Kidney capillary endothelial cell (primary cell): ENCODE data around the gene WLS.
"Not testable (repeated sequence)": the region's sequence is repeated elsewhere in the genome, so short reads cannot be mapped to it uniquely, and the experiment has no call there.

Experiments
- DNase-seq: peaks from one replicate; pipeline ENCODE4 v3.0.0-alpha.2; 2018; ENCODE audit warnings: low spot score

WLS gene

GRCh38 chr1:68232289-68233148, at the start of gene WLS:
Gene WLS (minus strand): TSS chr1:68232523. CDS start chr1:68232299, 224 bp downstream.
- peak; percentile 31 for DNase-seq

- no peak for DNase-seq
Measured at GRCh38 chr1:68280286-68280685, 48.0 kb upstream of the WLS start.

GRCh38 chr1:68279846-68280245, 47.5 kb upstream of the WLS start:
- DNase-seq: no peak

GRCh38 chr1:68278221-68278620, 45.9 kb upstream of the WLS start:
- DNase-seq: no peak

DNA sequence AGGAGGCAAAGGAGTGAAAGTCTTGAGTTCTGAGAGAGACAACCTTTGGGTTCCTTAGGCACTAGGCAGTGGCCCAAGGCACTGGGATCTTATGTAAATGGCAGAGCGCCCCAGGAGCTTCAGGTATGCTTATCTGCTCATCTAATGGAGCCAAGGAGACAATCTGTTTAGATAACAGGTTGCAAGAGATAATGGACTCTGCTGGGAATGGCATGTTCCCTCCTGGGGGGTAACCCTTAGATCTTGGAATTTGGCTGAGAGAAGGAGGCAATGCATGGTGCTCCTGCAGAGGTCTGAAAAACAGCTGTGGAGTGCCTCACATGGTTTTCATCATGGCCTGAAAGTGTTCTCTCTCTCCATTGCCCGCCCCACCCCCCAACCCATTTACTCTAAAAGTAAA, 44.1 kb upstream of the WLS start:
- DNase-seq: no peak

GRCh38 chr1:68273530-68273929, 41.2 kb upstream of the WLS start:
- DNase-seq: no peak

GRCh38 chr1:68271596-68271995, 39.3 kb upstream of the WLS start:
- DNase-seq: no peak

- DNase-seq: no peak
Measured at GRCh38 chr1:68270951-68271350, 38.6 kb upstream of the WLS start.

GRCh38 chr1:68269637-68270430, 37.5 kb upstream of the WLS start:
- no peak for DNase-seq

- no peak for DNase-seq
Measured at GRCh38 chr1:68268896-68269483, 36.7 kb upstream of the WLS start.

DNA sequence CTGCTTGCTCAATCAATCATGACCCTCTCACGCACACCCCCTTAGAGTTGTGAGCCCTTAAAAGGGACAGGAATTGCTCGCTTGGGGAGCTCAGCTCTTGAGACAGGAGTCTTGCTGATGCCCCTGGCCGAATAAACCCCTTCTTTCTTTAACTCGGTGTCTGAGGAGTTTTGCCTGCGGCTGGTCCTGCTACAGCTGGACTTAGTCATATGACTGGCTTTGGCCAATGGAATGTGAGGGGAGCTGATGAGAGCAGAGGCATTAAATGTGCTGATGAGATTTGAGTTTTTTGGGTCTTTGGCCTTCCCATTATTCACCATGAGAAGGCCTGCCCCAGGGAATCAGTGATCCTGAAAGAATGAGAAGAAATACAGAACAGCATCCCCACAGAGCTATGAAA, 24.5 kb upstream of the WLS start:
- not testable (repeated sequence) for DNase-seq

DNA sequence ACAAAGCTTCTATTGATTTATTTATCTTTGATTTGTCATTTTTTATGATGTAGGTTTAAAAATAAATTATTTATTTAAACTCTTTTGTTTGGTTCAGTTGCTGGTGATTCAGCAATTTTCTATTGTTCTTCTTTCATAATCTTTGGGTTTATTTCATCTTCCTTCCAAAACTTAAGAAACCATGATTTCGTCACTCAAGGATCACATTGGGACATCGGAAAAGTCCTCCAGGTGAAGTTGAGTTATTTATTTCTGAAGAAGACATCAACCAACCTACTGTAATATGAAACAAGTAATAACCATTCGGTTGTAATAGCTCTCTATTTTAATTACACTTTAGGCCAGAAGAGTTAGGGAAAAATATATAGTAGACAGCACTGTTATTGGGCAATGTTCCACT, 23.0 kb upstream of the WLS start:
- no peak for DNase-seq

DNA sequence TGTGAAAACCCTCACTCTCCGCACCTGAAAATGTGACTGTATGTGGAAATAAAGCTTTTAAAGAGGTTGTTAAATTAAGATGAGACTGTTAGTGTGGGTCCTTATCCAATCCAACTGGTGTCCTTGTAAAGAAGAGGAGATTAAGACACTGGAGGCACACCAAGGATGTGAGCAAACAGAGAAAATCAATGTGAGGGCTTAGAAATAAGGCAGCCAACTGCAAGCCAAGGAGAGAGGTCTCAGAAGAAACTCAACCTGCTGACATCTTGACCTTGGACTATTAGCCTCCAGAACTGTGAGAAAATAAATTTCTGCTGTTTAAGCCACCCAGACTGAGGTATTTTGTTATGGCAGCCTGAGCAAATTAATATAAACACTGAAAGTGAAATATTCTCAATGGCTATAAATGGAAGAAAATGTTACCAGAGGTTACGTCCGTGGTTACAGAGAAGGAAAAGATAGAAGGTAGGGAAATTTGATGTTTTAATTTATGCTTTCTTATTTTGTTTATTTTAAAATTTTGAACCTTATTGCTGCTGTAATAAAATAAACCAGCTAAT, 22.4 kb upstream of the WLS start:
- DNase-seq: no peak

DNA sequence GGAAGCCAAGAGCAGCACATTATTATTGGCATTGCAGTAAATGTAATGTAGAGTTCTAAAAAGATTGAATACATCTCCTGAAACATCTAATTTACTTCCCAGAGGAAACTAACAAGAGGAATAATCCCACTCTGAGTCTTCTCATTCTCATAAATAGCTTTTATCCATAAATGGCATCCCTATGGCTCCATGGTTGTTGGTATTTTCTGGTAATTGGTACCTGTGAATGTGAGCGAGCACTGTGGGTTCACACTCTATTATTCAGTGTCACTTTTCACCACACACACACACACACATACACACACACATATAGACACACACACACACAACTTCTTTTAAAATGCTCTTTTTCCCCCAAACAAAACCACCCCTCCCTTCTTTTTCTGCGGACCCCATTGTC, 4.7 kb upstream of the WLS start:
- no peak for DNase-seq

GRCh38 chr1:68234094-68234493, 1.8 kb upstream of the WLS start:
- DNase-seq: no peak

GRCh38 chr1:68233202-68233601, 879 bp upstream of the WLS start:
- no peak for DNase-seq

DNA sequence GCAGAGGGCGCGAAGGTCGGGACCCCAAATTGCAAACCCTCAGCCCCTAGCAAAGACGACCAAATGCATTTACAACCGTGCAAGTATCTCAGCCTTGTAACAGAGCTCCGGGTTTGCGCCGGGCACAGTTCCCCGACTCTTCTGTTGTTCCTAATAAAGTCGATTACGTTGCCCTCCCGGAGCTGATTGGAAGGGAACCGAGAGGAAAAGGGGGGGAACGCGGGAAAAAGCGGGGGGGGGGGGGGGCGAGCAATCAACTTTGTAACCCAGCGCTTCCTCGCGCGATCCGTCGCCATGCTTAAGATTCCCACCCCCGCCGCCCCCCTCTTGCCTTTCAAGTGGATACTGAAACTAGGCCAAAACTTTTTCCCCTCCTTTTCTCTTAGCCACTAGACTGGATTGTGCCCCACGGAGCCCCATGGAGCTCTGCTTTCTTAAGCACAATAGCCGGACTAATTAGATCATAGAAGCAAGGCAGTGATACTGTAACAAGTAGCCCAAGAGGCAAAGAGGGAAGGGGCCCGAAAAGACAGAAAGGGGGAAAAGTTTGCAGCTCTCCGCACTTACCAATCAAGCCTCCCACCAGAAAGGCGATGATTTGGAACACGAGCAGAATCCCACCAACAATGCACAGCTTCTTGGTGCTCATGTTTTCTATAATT, 565 bp downstream of the WLS start:
- DNase-seq: peak; percentile 42

GRCh38 chr1:68230901-68231626, 1.3 kb downstream of the WLS start:
- peak; percentile 29 for DNase-seq

DNA sequence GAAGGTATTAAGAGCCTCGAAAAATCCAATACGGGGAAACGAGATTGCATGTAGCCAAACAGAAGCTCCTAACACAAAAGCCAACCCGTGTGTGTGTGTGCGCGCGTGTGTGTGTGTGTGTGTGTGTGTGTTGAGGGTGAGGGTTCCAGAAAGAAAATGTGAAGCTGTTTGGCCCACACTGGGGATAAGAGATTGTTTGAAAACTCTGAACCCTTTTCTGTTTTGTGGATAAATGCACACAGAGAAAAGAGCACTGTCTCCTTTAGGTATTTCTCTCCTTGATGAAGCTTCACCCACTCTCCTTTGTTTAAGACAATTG, 1.9 kb downstream of the WLS start:
- DNase-seq: peak; percentile 26

DNA sequence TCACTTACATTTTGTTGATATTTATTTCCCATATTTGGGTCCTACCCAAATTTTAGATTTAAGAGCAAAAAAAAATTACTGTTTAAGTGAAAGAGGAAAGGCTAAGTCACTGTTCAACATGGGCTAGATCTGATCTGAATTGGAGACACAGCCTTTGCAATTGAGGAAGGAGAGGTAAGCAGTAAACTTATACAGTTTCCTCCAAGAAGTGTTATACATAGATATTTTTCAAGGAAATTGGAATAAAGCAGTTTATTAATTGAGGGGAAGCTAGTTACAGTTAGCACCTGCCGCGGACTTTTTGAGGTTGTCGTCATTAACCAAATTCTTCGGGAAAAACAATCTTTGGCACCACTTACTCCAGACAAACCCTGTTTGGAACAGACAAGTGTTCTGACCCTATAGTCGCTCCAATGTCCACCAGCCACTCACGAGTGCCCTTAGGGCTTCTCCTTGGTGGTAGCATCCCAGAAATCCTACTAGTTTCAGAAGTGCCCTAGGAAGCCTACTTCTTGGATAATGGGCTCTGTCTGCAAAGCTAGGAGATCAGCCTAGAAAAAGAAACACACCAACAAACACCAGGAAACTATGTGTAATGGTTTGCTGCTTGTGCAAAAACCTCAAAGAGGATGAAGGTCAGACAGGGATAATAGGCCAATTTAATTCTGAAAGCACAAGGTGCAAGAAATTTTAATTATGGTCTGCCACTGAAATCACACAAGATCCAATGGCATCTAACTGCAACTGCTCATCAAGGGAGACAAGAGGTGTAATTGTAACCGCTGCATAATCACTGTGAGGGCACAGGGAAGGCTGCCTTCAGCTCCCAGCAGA, 2.5 kb downstream of the WLS start:
- DNase-seq: no peak

- no peak for DNase-seq
Measured at GRCh38 chr1:68228851-68229250, 3.5 kb downstream of the WLS start.
